ENCODE data around the gene CHRNA5.

CHRNA5 gene

GRCh38 chr15:78633348-78633747 is 68.0 kb downstream of the CHRNA5 start:
- DNase-seq, result no peak
- peaks cover 0 to 3% of the 10 kb centered on the region in 2 donors for H3K36me3 Mint-ChIP-seq
- H3K27ac Mint-ChIP-seq, result no peak overlapping the region
- no peak overlapping the region for H3K4me3 Mint-ChIP-seq
- peaks cover 7 to 12% of the 10 kb centered on the region in 2 donors for H3K9me3 Mint-ChIP-seq
- H3K27me3 Mint-ChIP-seq, result peaks cover 19 to 27% of the 10 kb centered on the region in 2 donors
- no peak for ATAC-seq (replicated peaks)
- H3K4me1 Mint-ChIP-seq, result peaks cover 0 to 6% of the 10 kb centered on the region in 2 donors

GRCh38 chr15:78634210-78635145 is 69.2 kb downstream of the CHRNA5 start:
- ATAC-seq (replicated peaks) (no peak), DNase-seq (no peak)
- H3K9me3 Mint-ChIP-seq, result peaks cover 7 to 12% of the 10 kb centered on the region in 2 donors
- peaks cover 0 to 6% of the 10 kb centered on the region in 2 donors for H3K4me1 Mint-ChIP-seq
- peaks cover 0 to 3% of the 10 kb centered on the region in 2 donors for H3K36me3 Mint-ChIP-seq
- H3K27me3 Mint-ChIP-seq, result peaks cover 14 to 16% of the 10 kb centered on the region in 2 donors
- no peak overlapping the region for H3K4me3 Mint-ChIP-seq
- H3K27ac Mint-ChIP-seq, result no peak overlapping the region

GRCh38 chr15:78635346-78635745 is 70.0 kb downstream of the CHRNA5 start:
- Mint-ChIP-seq H3K27me3 (peaks cover 10 to 12% of the 10 kb centered on the region in 2 donors), H3K27ac (no peak overlapping the region), H3K36me3 (peaks cover 0 to 3% of the 10 kb centered on the region in 2 donors), H3K4me1 (peaks cover 0 to 6% of the 10 kb centered on the region in 2 donors), H3K4me3 (no peak overlapping the region), H3K9me3 (peaks cover 7 to 12% of the 10 kb centered on the region in 2 donors)
- no peak for ATAC-seq (replicated peaks)
- DNase-seq, result no peak

- Mint-ChIP-seq H3K36me3 (peaks cover 0 to 3% of the 10 kb centered on the region in 2 donors), H3K27me3 (peaks cover 14 to 17% of the 10 kb centered on the region in 2 donors), H3K27ac (no peak overlapping the region)
Measured at GRCh38 chr15:78636378-78636859, 71.1 kb downstream of the CHRNA5 start.

GRCh38 chr15:78637776-78638435 is 72.6 kb downstream of the CHRNA5 start:
- no peak overlapping the region for H3K4me3 Mint-ChIP-seq

More at GRCh38 chr15:78636378-78636859, 71.1 kb downstream of the CHRNA5 start:
- no peak for DNase-seq
- Mint-ChIP-seq H3K4me1 (peaks cover 5 to 11% of the 10 kb centered on the region in 2 donors), H3K4me3 (no peak overlapping the region), H3K9me3 (peaks cover 7 to 12% of the 10 kb centered on the region in 2 donors)
- no peak for ATAC-seq (replicated peaks)

GRCh38 chr15:78638658-78639314 is 73.5 kb downstream of the CHRNA5 start:
- Mint-ChIP-seq H3K4me1 (peaks cover 12% of the 10 kb centered on the region in 2 donors), H3K36me3 (no peaks in the 10 kb centered on the region), H3K9me3 (peaks cover 0 to 1% of the 10 kb centered on the region in 2 donors), H3K4me3 (no peak overlapping the region), H3K27me3 (peaks cover 11 to 16% of the 10 kb centered on the region in 2 donors), H3K27ac (no peak overlapping the region)
- peak; percentile 78 to 80 for ATAC-seq (replicated peaks)
- DNase-seq, result peak; percentile 36

More at GRCh38 chr15:78637776-78638435, 72.6 kb downstream of the CHRNA5 start:
- H3K36me3 Mint-ChIP-seq, result peaks cover 0 to 3% of the 10 kb centered on the region in 2 donors
- peaks cover 12% of the 10 kb centered on the region in 2 donors for H3K4me1 Mint-ChIP-seq
- peaks cover 4 to 8% of the 10 kb centered on the region in 2 donors for H3K9me3 Mint-ChIP-seq
- H3K27me3 Mint-ChIP-seq, result peaks cover 18% of the 10 kb centered on the region in 2 donors
- DNase-seq (no peak), ATAC-seq (replicated peaks) (no peak)
- no peak overlapping the region for H3K27ac Mint-ChIP-seq

GRCh38 chr15:78640527-78641101 is 75.3 kb downstream of the CHRNA5 start:
- H3K4me1 Mint-ChIP-seq, result peaks cover 12% of the 10 kb centered on the region in 2 donors
- peak overlapping the region; percentile 63 to 83 for H3K4me3 Mint-ChIP-seq
- no peaks in the 10 kb centered on the region for H3K36me3 Mint-ChIP-seq
- no peak overlapping the region for H3K27ac Mint-ChIP-seq
- no peaks in the 10 kb centered on the region for H3K9me3 Mint-ChIP-seq
- DNase-seq, result no peak
- peak; percentile 26 to 32 for ATAC-seq (replicated peaks)
- peaks cover 11 to 16% of the 10 kb centered on the region in 2 donors for H3K27me3 Mint-ChIP-seq

GRCh38 chr15:78641102-78641748 is 75.9 kb downstream of the CHRNA5 start, which contains the start of gene CHRNB4:
CHRNB4 (minus strand) TSS chr15:78641210; CDS start chr15:78641133, 77 bp downstream.
- no peaks in the 10 kb centered on the region for H3K9me3 Mint-ChIP-seq
- H3K36me3 Mint-ChIP-seq, result no peaks in the 10 kb centered on the region
- DNase-seq (no peak), ATAC-seq (replicated peaks) (peak; percentile 69 to 75)
- peak within 1 kb of the TSS; percentile 76 for H3K27ac Mint-ChIP-seq
- H3K4me3 Mint-ChIP-seq, result peak within 1 kb of the TSS; percentile 83
- H3K4me1 Mint-ChIP-seq, result peaks cover 11 to 12% of the 10 kb centered on the region in 2 donors
- peaks cover 11 to 16% of the 10 kb centered on the region in 2 donors for H3K27me3 Mint-ChIP-seq

- H3K36me3 Mint-ChIP-seq, result no peaks in the 10 kb centered on the region
- no peak for DNase-seq
- H3K4me3 Mint-ChIP-seq, result peak overlapping the region; percentile 83
- peaks cover 11 to 16% of the 10 kb centered on the region in 2 donors for H3K27me3 Mint-ChIP-seq
- H3K4me1 Mint-ChIP-seq, result peaks cover 6 to 12% of the 10 kb centered on the region in 2 donors
- ATAC-seq (replicated peaks), result no peak
- H3K27ac Mint-ChIP-seq, result no peak overlapping the region
- H3K9me3 Mint-ChIP-seq, result no peaks in the 10 kb centered on the region
Measured at GRCh38 chr15:78641749-78642275, 76.5 kb downstream of the CHRNA5 start.

- no peak for DNase-seq
- Mint-ChIP-seq H3K36me3 (no peaks in the 10 kb centered on the region), H3K27ac (no peak overlapping the region), H3K4me1 (peaks cover 6 to 12% of the 10 kb centered on the region in 2 donors), H3K27me3 (peaks cover 11 to 16% of the 10 kb centered on the region in 2 donors), H3K9me3 (no peaks in the 10 kb centered on the region), H3K4me3 (no peak overlapping the region)
- no peak for ATAC-seq (replicated peaks)
Measured at GRCh38 chr15:78642331-78642730, 77.0 kb downstream of the CHRNA5 start.
